Colonic mucosa (tissue), 4 donors: ENCODE results near the gene IL1RAPL1. TPM values are rescaled to one million over a fixed set of nuclear protein-coding genes. Genes with fewer than 3 reads are reported as not detected.

ENCODE experiments used
- DNase-seq: peaks from one replicate; pipeline ENCODE4 v3.0.0-alpha.2; 2020
- H3K27ac ChIP-seq: fragments of 200-600 bp; one replicate; pipeline ENCODE4 v1.8.0; 2021
- H3K27me3 ChIP-seq: fragments of 200-600 bp; one replicate; pipeline ENCODE4 v1.8.0; 2021
- H3K36me3 ChIP-seq: fragments of 200-600 bp; one replicate; pipeline ENCODE4 v1.8.0; 2021
- H3K4me1 ChIP-seq: fragments of 200-600 bp; one replicate; pipeline ENCODE4 v1.8.0; 2021; ENCODE audit warnings: mild to moderate bottlenecking
- H3K4me3 ChIP-seq: fragments of 200-600 bp; one replicate; pipeline ENCODE4 v1.8.0; 2021
- H3K9ac ChIP-seq, 2 donors: one replicate each; pipeline ENCODE4 v1.7.0; 2013; ENCODE audit warnings: control low read depth in 2 of 2, low read depth in 2 of 2, low read length in 2 of 2
- H3K9me3 ChIP-seq: fragments of 200-600 bp; one replicate; pipeline ENCODE4 v1.8.0; 2021
- intact Hi-C: fragments of 100-400 bp; cut with DNase I; formaldehyde crosslinking; loops from one replicate; pipeline ENCODE4 v1.14.1; 2022
- total RNA-seq, 2 donors: library from RNA; stranded (reverse); fragmentation: NEBNext Ultra II Directional in 1 of 2; extraction: Animal tissue kit (Norgen Biotek cat#: 25700) in 1 of 2; gene quantifications; one replicate each; pipeline ENCODE4 v1.2.1, GENCODE V29; 2021
- TF ChIP-seq, protein P1 (sequence below): fragments of 200-600 bp; IDR thresholded peaks from one replicate; pipeline ENCODE4 v1.8.0; 2022; ENCODE audit warnings: antibody characterized with exemption, mild to moderate bottlenecking
- donor health status: healthy.
- donor health status: DM: no; HTN: no; CAD: no.
- donor health status: DM: no; HTN: no; CAD: no.

The IL1RAPL1 gene
- total RNA-seq, 2 donors from 2014 or later, result 0.10 to 0.24 TPM

DNA sequence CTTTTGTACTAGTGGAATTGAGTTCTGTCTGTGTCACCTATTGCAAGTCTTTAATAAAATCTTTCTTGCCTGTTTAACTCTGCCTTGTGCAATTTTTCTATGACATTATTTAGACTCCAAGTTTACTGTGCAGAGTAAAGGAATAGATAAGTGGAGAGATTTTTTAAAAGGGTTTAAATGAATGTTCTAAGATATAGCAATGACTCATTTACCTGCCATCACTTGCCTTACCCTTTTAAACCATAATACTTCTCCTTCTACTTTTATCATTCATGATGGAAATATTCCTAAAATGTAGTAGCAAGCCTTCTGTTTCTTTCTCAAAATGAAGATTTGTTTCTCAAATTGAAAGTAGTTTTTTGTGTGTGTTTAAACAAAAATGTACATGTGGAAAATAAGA, 845.3 kb downstream of the IL1RAPL1 start:
- H3K9ac ChIP-seq, result no peak overlapping the region
- no peak overlapping the region for H3K4me3 ChIP-seq
- DNase-seq, result no peak
- H3K36me3 ChIP-seq, result no peaks in the 10 kb centered on the region
- no peak overlapping the region for H3K27ac ChIP-seq
- intact Hi-C loops, result no loop called here
- no peaks in the 10 kb centered on the region for H3K9me3 ChIP-seq
- H3K27me3 ChIP-seq, result no peaks in the 10 kb centered on the region
- H3K4me1 ChIP-seq, result no peaks in the 10 kb centered on the region
- TF ChIP-seq, protein P1, sequence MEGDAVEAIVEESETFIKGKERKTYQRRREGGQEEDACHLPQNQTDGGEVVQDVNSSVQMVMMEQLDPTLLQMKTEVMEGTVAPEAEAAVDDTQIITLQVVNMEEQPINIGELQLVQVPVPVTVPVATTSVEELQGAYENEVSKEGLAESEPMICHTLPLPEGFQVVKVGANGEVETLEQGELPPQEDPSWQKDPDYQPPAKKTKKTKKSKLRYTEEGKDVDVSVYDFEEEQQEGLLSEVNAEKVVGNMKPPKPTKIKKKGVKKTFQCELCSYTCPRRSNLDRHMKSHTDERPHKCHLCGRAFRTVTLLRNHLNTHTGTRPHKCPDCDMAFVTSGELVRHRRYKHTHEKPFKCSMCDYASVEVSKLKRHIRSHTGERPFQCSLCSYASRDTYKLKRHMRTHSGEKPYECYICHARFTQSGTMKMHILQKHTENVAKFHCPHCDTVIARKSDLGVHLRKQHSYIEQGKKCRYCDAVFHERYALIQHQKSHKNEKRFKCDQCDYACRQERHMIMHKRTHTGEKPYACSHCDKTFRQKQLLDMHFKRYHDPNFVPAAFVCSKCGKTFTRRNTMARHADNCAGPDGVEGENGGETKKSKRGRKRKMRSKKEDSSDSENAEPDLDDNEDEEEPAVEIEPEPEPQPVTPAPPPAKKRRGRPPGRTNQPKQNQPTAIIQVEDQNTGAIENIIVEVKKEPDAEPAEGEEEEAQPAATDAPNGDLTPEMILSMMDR, result no peak

DNA sequence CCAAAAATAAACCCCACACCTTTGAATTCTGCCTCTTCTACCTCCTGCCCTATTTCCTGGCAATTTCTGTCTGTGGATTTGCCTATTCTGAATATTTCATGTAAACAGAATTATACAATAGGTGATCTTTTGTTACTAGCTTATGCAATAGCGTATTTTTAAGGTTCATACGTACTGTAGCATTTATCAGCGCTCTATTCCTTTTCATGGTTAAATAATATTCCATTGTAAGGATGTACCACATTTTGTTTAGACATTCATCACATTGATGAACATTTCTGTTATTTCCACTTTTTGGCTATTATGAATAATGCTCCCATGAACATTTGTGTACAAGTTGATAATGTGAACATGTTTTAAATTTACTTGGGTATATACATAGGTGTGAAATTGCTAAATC, 847.7 kb downstream of the IL1RAPL1 start:
- no peak for DNase-seq
- Histone ChIP-seq H3K4me1 (no peaks in the 10 kb centered on the region), H3K36me3 (no peaks in the 10 kb centered on the region), H3K9me3 (no peaks in the 10 kb centered on the region), H3K27ac (no peak overlapping the region), H3K4me3 (no peak overlapping the region), H3K27me3 (no peaks in the 10 kb centered on the region), H3K9ac (no peak overlapping the region)
- TF ChIP-seq, protein P1, result no peak
- intact Hi-C loops, result no loop called here

DNA sequence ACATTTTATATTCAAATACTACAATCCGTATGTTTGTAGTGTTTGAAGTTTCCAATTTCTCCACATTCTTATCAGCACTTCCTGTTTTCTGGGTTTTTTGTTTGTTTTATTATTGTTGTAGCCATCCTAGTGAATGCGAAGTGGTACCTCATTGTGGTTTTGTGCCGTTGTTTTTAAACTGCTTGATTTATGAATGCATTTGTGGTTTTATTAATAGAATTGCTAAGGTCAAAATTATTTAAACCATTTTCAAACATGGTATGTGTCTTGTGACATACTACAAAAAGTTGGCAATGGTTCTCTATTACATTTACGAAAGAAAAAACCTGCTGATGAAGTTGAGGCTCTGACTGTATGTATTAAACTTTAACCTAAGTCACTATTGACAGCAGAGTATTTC, 848.1 kb downstream of the IL1RAPL1 start:
- no peak overlapping the region for H3K9ac ChIP-seq
- H3K36me3 ChIP-seq, result no peaks in the 10 kb centered on the region
- no peaks in the 10 kb centered on the region for H3K4me1 ChIP-seq
- TF ChIP-seq, protein P1, result no peak
- no peak for DNase-seq
- intact Hi-C loops, result no loop called here
- H3K4me3 ChIP-seq, result no peak overlapping the region
- no peak overlapping the region for H3K27ac ChIP-seq
- no peaks in the 10 kb centered on the region for H3K9me3 ChIP-seq
- H3K27me3 ChIP-seq, result no peaks in the 10 kb centered on the region

DNA sequence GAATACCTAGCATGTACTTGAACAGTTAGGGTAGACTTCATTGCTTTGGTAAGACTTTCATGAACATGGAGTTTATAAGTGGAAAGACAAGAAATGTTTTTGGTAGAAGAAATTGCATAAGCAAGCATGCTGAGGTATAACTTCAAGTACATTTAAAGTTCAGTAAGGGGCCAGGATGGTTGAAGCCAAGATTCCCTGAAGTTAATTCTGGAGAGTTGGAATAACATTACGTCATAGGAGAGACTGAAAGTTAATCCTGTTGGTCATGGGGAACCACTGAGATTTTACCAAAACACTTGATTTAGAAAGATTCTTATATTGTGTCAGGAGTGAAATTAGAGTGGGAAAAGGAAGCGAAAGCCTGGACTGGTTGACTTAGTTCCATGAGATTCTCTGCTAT, 860.6 kb downstream of the IL1RAPL1 start:
- Histone ChIP-seq H3K4me3 (no peak overlapping the region), H3K27ac (no peak overlapping the region), H3K36me3 (no peaks in the 10 kb centered on the region), H3K27me3 (no peaks in the 10 kb centered on the region), H3K9ac (no peak overlapping the region), H3K9me3 (no peaks in the 10 kb centered on the region), H3K4me1 (no peaks in the 10 kb centered on the region)
- no peak for DNase-seq
- TF ChIP-seq, protein P1, result no peak
- intact Hi-C loops, result no loop called here

DNA sequence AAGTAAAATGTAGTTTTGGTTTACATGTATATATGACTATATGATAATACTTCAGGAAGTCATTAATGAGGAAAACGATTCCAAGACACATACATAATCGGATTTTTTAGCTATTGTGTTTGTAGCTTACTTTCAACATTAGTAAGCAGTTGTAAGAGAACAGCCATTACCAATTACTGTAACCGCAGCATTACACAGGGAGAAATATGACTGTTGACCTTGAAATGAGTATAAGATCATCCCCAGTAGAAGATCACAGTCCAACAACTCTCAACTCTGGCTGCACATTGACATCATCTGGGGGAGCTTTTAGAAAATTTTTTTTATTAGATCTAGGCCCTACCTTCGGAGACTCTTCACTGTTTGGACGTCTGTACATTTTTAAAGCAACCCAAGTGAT, 866.1 kb downstream of the IL1RAPL1 start:
- TF ChIP-seq, protein P1, result no peak
- H3K4me1 ChIP-seq, result no peaks in the 10 kb centered on the region
- no peak overlapping the region for H3K9ac ChIP-seq
- H3K27me3 ChIP-seq, result no peaks in the 10 kb centered on the region
- no peak overlapping the region for H3K4me3 ChIP-seq
- H3K36me3 ChIP-seq, result no peaks in the 10 kb centered on the region
- intact Hi-C loops, result no loop called here
- no peak overlapping the region for H3K27ac ChIP-seq
- H3K9me3 ChIP-seq, result no peaks in the 10 kb centered on the region
- no peak for DNase-seq

DNA sequence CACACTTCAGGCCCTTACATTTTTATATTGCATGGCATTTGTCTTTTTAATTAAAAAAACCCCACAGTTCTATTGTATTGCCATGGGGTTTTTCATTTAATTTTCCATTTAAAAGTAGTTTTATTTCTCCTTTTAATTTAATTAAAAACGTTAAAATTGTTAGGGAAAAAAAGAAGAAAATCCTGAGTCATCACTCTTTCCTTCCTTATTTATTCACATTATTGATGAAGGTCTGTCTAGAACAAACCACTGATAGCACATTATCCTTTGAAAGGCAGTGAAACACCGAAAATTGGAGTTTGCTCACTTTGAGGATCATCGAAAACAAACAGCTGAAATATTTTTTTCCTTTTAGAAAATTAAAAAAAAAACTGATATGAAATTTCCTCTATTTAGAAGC, 868.5 kb downstream of the IL1RAPL1 start:
- intact Hi-C loops, result no loop called here
- Histone ChIP-seq H3K27me3 (no peaks in the 10 kb centered on the region), H3K4me1 (no peaks in the 10 kb centered on the region), H3K4me3 (no peak overlapping the region), H3K9ac (no peak overlapping the region), H3K36me3 (no peaks in the 10 kb centered on the region), H3K9me3 (no peaks in the 10 kb centered on the region), H3K27ac (no peak overlapping the region)
- DNase-seq, result no peak
- TF ChIP-seq, protein P1, result no peak
